Stimulated activated CD4-positive, alpha-beta T cell treated with anti-CD3 and anti-CD28 coated beads, Interleukin-12 subunit alpha, Interleukin-12 subunit beta, amount 100 ng/mL, for 4 hours (primary cell): Measurements from ENCODE around the gene DUSP22.

Experiments used
- DNase-seq: peaks from one replicate; pipeline ENCODE4 v3.0.0-alpha.2; 2020

Gene DUSP22

GRCh38 chr6:311679-312220, 19.5 kb downstream of the DUSP22 start:
- DNase-seq = no peak

- no peak for DNase-seq
Observed at GRCh38 chr6:313087-313486, 20.8 kb downstream of the DUSP22 start.

GRCh38 chr6:313917-314316, 21.6 kb downstream of the DUSP22 start:
- DNase-seq = no peak

GRCh38 chr6:314377-314776, 22.1 kb downstream of the DUSP22 start:
- no peak for DNase-seq

- no peak for DNase-seq
Observed at GRCh38 chr6:315226-315625, 22.9 kb downstream of the DUSP22 start.

GRCh38 chr6:315921-316752, 23.9 kb downstream of the DUSP22 start:
- DNase-seq = no peak

GRCh38 chr6:316753-317038, 24.4 kb downstream of the DUSP22 start:
- DNase-seq = no peak

GRCh38 chr6:317060-317447, 24.8 kb downstream of the DUSP22 start:
- no peak for DNase-seq

- DNase-seq = no peak
Observed at GRCh38 chr6:317448-318144, 25.3 kb downstream of the DUSP22 start.

- DNase-seq = no peak
Observed at GRCh38 chr6:318243-318890, 26.1 kb downstream of the DUSP22 start.

- no peak for DNase-seq
Observed at GRCh38 chr6:319177-320131, 27.2 kb downstream of the DUSP22 start.

- no peak for DNase-seq
Observed at GRCh38 chr6:320351-321157, 28.3 kb downstream of the DUSP22 start.

- no peak for DNase-seq
Observed at GRCh38 chr6:321158-321438, 28.8 kb downstream of the DUSP22 start.

GRCh38 chr6:321536-322258, 29.4 kb downstream of the DUSP22 start:
- DNase-seq = no peak

- DNase-seq = no peak
Observed at GRCh38 chr6:322259-322930, 30.1 kb downstream of the DUSP22 start.

GRCh38 chr6:322940-323729, 30.8 kb downstream of the DUSP22 start:
- no peak for DNase-seq

GRCh38 chr6:323730-324088, 31.4 kb downstream of the DUSP22 start:
- DNase-seq = no peak

GRCh38 chr6:324116-324728, 31.9 kb downstream of the DUSP22 start:
- no peak for DNase-seq

GRCh38 chr6:324729-325125, 32.4 kb downstream of the DUSP22 start:
- no peak for DNase-seq
